ENCODE measurements around the gene PLA2G3.
"Not testable (repeated sequence)": the region's sequence is repeated elsewhere in the genome, so short reads cannot be mapped to it uniquely, and the experiment has no call there.

The PLA2G3 gene

GRCh38 chr22:31122532-31123291 lies 17.6 kb downstream of the PLA2G3 start, which contains the start of gene INPP5J:
TSS of gene INPP5J (plus strand) at chr22:31122966. CDS start at chr22:31123015, 49 bp downstream.
- no peak for DNase-seq

GRCh38 chr22:31122196-31122531 lies 18.1 kb downstream of the PLA2G3 start:
- DNase-seq, result no peak

- no peak for DNase-seq
Measured at GRCh38 chr22:31121403-31121802, 18.9 kb downstream of the PLA2G3 start.

- DNase-seq, result no peak
Measured at GRCh38 chr22:31120642-31121041, 19.7 kb downstream of the PLA2G3 start.

- DNase-seq, result no peak
Measured at GRCh38 chr22:31120230-31120629, 20.1 kb downstream of the PLA2G3 start.

- DNase-seq, result no peak
Measured at GRCh38 chr22:31119026-31119717, 21.1 kb downstream of the PLA2G3 start.

GRCh38 chr22:31118046-31118820 lies 22.1 kb downstream of the PLA2G3 start:
- DNase-seq, result no peak

- not testable (repeated sequence) for DNase-seq
Measured at GRCh38 chr22:31112547-31113091, 27.7 kb downstream of the PLA2G3 start.

- no peak for DNase-seq
Measured at GRCh38 chr22:31107894-31108218, 32.5 kb downstream of the PLA2G3 start.

- peak; percentile 82 for DNase-seq
Measured at GRCh38 chr22:31107178-31107893, 33.0 kb downstream of the PLA2G3 start, which contains the start of gene SELENOM. TSS of gene SELENOM (minus strand) at chr22:31107568. CDS start at chr22:31107505, 63 bp downstream.

GRCh38 chr22:31106731-31107177 lies 33.6 kb downstream of the PLA2G3 start:
- DNase-seq, result no peak

GRCh38 chr22:31106001-31106571 lies 34.2 kb downstream of the PLA2G3 start:
- no peak for DNase-seq

GRCh38 chr22:31105282-31105929 lies 34.9 kb downstream of the PLA2G3 start:
- no peak for DNase-seq

- DNase-seq, result no peak
Measured at GRCh38 chr22:31104869-31105268, 35.4 kb downstream of the PLA2G3 start.

GRCh38 chr22:31103899-31104694 lies 36.2 kb downstream of the PLA2G3 start:
- DNase-seq, result no peak

GRCh38 chr22:31103111-31103510 lies 37.2 kb downstream of the PLA2G3 start:
- no peak for DNase-seq

- DNase-seq, result no peak
Measured at GRCh38 chr22:31102441-31103081, 37.7 kb downstream of the PLA2G3 start.

GRCh38 chr22:31100762-31101525 lies 39.4 kb downstream of the PLA2G3 start:
- no peak for DNase-seq
